Fibroblast of villous mesenchyme (primary cell): ENCODE data around the gene VWA7. TPM values are rescaled to one million over a fixed set of nuclear protein-coding genes. Genes with fewer than 3 reads are reported as not detected.

ENCODE experiments used
- DNase-seq: peaks from one replicate; pipeline ENCODE4 v3.0.0-alpha.2; 2010; ENCODE audit warnings: low read depth
- H3K4me3 ChIP-seq: 2 replicates; pipeline ENCODE4 v1.5.1; 2011; ENCODE audit warnings: low read depth, mild to moderate bottlenecking, low read length
- CTCF ChIP-seq: IDR thresholded peaks from 2 replicates; pipeline ENCODE4 v1.5.1; 2012; ENCODE audit warnings: low read depth, mild to moderate bottlenecking, low read length; ENCODE audit not compliant: insufficient read depth
- total RNA-seq: library from RNA; depleted of rRNA; stranded (reverse); fragments of >200 nt; gene quantifications from 2 replicates; pipeline ENCODE4 v1.2.3, GENCODE V29; 2012

The VWA7 gene
- total RNA-seq, 1 donor: under 0.01 TPM

GRCh38 chr6:31785475-31785874 lies 8.3 kb upstream of the VWA7 start:
- no peak for DNase-seq
- TF ChIP-seq CTCF: no peak
- no peak overlapping the region for H3K4me3 ChIP-seq

GRCh38 chr6:31784098-31784925 lies 7.2 kb upstream of the VWA7 start:
- no peak overlapping the region for H3K4me3 ChIP-seq
- no peak for DNase-seq
- no peak for TF ChIP-seq CTCF

- no peak for DNase-seq
- TF ChIP-seq CTCF: no peak
Observed at GRCh38 chr6:31782126-31782855, 5.2 kb upstream of the VWA7 start.

GRCh38 chr6:31781244-31782125 lies 4.4 kb upstream of the VWA7 start:
- H3K4me3 ChIP-seq: no peak overlapping the region
- DNase-seq: no peak
- TF ChIP-seq CTCF: no peak

More at GRCh38 chr6:31782126-31782855, 5.2 kb upstream of the VWA7 start:
- H3K4me3 ChIP-seq: no peak overlapping the region

GRCh38 chr6:31780507-31781243 lies 3.5 kb upstream of the VWA7 start:
- no peak overlapping the region for H3K4me3 ChIP-seq
- DNase-seq: no peak
- no peak for TF ChIP-seq CTCF

GRCh38 chr6:31779908-31780307 lies 2.8 kb upstream of the VWA7 start:
- no peak for DNase-seq
- no peak overlapping the region for H3K4me3 ChIP-seq
- no peak for TF ChIP-seq CTCF
